ENCODE measurements around the gene OR6X1. TPM values are rescaled to one million over a fixed set of nuclear protein-coding genes. Genes with fewer than 3 reads are reported as not detected.

Gene OR6X1
- total and polyA plus RNA-seq, 2 of the 8 experiments (the other 6 are each of a cell fraction or from before 2014, with no cell fraction given) = not detected

- POLR2A ChIA-PET (ENCODE audit: partially characterized antibody) = interaction anchor here (0.9 to 2.0 kb wide), 5 partner anchors 10 to 881 kb away, joined by 3 to 8 read pairs (median 3); no protein-coding TSS in a partner anchor
- Histone ChIP-seq H2AK5ac (ENCODE audit: low read depth, low read length) (no peak overlapping the region), H3K14ac (ENCODE audit: insufficient read length) (no peak overlapping the region), H3K4ac (replicated peaks; ENCODE audit: insufficient read length, low read depth, low read length) (no peak overlapping the region), H3K79me2 (ENCODE audit: control insufficient read depth in 1 of 2, insufficient read depth in 2 of 2, low read length in 2 of 2) (peaks cover 47 to 95% of the 10 kb centered on the region in 2 experiments), H3K9me3 (ENCODE audit: insufficient read depth in 2 of 2, low read depth in 1 of 2, low read length in 1 of 2) (peaks cover 15 to 19% of the 10 kb centered on the region in 2 experiments), H3K27ac (ENCODE audit: low read depth, low read length) (no peak overlapping the region), H4K91ac (replicated peaks; ENCODE audit: insufficient read length, low read length) (no peak overlapping the region), H3K56ac (replicated peaks; ENCODE audit: insufficient read length, low read depth, low read length) (no peak overlapping the region), H2BK20ac (ENCODE audit: low read length) (no peak overlapping the region), H4K20me1 (replicated peaks in 1 of 2; ENCODE audit: control insufficient read depth in 1 of 2, insufficient read depth in 2 of 2, low read length in 2 of 2) (peaks cover 0 to 5% of the 10 kb centered on the region in 2 experiments), H2AFZ (ENCODE audit: low read length) (no peak overlapping the region), H2BK15ac (ENCODE audit: low read length) (no peak overlapping the region), H2BK120ac (replicated peaks; ENCODE audit: low read depth, low read length) (no peak overlapping the region), H3K23ac (ENCODE audit: insufficient read length) (no peak overlapping the region), H2BK5ac (ENCODE audit: low read depth, low read length) (no peak overlapping the region), H2BK12ac (ENCODE audit: low read depth, low read length) (no peak overlapping the region), H3K9ac (replicated peaks in 1 of 4; ENCODE audit: extremely low read depth in 1 of 4, low read depth in 3 of 4, low read length in 3 of 4) (no peak overlapping the region), H3K79me1 (ENCODE audit: low read depth, low read length) (peaks cover 18% of the 10 kb centered on the region), H3K4me2 (ENCODE audit: insufficient read depth in 1 of 2, low read depth in 2 of 2, low read length in 2 of 2) (no peak overlapping the region), H3K4me3 (ENCODE audit: extremely low read depth in 1 of 4, insufficient read depth in 2 of 4, low read depth in 3 of 4, low read length in 4 of 4) (no peak overlapping the region), H3K18ac (ENCODE audit: extremely low read depth, low read length) (no peak overlapping the region), H3K23me2 (ENCODE audit: low read depth, low read length) (peaks cover 8% of the 10 kb centered on the region), H4K8ac (ENCODE audit: extremely low read depth, insufficient read depth, low read length) (no peak overlapping the region), H3K27me3 (replicated peaks in 1 of 4; ENCODE audit: control insufficient read depth in 3 of 4, extremely low read depth in 1 of 4, insufficient read depth in 3 of 4, low read length in 3 of 4) (no peaks in the 10 kb centered on the region), H3K36me3 (ENCODE audit: control insufficient read depth in 2 of 4, insufficient read depth in 4 of 4, low read length in 3 of 4) (peaks cover 21 to 72% (median 56%) of the 10 kb centered on the region in 4 experiments), H4K5ac (ENCODE audit: insufficient read length, low read depth, low read length) (no peak overlapping the region), H3K4me1 (replicated peaks in 1 of 4; ENCODE audit: control insufficient read depth in 3 of 4, insufficient read depth in 4 of 4, low read length in 3 of 4) (peaks cover 0 to 11% (median 2%) of the 10 kb centered on the region in 4 experiments; a peak in 5 of 7 replicates)
- no peak for DNase-seq (ENCODE audit: low read depth in 1 of 2, low spot score in 2 of 2)
- no peak for FAIRE-seq
- 93% methylated on average over 3 of the region's 3 CpGs; no CpG with 5 or more reads in 1 of the 2 experiments for WGBS, 2 experiments (ENCODE audit: extremely low coverage in 1 of 2, insufficient coverage in 1 of 2, insufficient read length in 1 of 2, insufficient replicate concordance in 2 of 2, low coverage in 1 of 2, low lambda C conversion rate in 2 of 2, missing lambda C conversion rate in 1 of 2)
- CTCF ChIA-PET (ENCODE audit: partially characterized antibody) = no interaction called here
- no peak for TF ChIP-seq CREB1 (IDR thresholded peaks at IDR 0.05)
- peak; percentile 32; the same call in 1 of the 2 replicates for TF ChIP-seq CEBPB (IDR thresholded peaks at IDR 0.05; ENCODE audit: low read depth, low read length)
Observed at GRCh38 chr11:123736769-123737168, 17.5 kb downstream of the OR6X1 start.
